HG02840 (cell line): ENCODE data around the gene DCP2.

Experiments
- ATAC-seq: cut with Tn5 transposase; IDR thresholded peaks from one replicate; pipeline ENCODE4 v1.9.1; 2021; ENCODE audit warnings: mild to moderate bottlenecking, moderate library complexity, moderate number of reproducible peaks; ENCODE audit not compliant: unreplicated experiment, low FRiP score

The DCP2 gene

GRCh38 chr5:113062869-113063508 lies 86.4 kb downstream of the DCP2 start:
- ATAC-seq = no peak

GRCh38 chr5:113063927-113064326 lies 87.3 kb downstream of the DCP2 start:
- no peak for ATAC-seq

- no peak for ATAC-seq
Measured at GRCh38 chr5:113064806-113065205, 88.2 kb downstream of the DCP2 start.

GRCh38 chr5:113065626-113066025 lies 89.0 kb downstream of the DCP2 start:
- no peak for ATAC-seq

- no peak for ATAC-seq
Measured at GRCh38 chr5:113067635-113068344, 91.2 kb downstream of the DCP2 start.

- ATAC-seq = no peak
Measured at GRCh38 chr5:113068559-113068958, 92.0 kb downstream of the DCP2 start.
